Right lobe of liver (tissue), 6 donors: ENCODE results near the gene MYO5B. TPM values are rescaled to one million over a fixed set of nuclear protein-coding genes. Genes with fewer than 3 reads are reported as not detected.

Experiments used
- ATAC-seq, 4 donors: fragments of 200-7000 bp; cut with Tn5 transposase; one replicate each; pipeline ENCODE4 v1.9.1; 2020; ENCODE audit warnings: mild to moderate bottlenecking in 4 of 4, moderate library complexity in 4 of 4
- DNase-seq, 3 donors: peaks; one replicate each; pipeline ENCODE4 v3.0.0-alpha.2; 2020
- H3K27ac ChIP-seq, 3 donors: fragments of 200-600 bp; one replicate each; pipeline ENCODE4 v1.8.0; 2022
- H3K27me3 ChIP-seq, 2 donors: fragments of 200-600 bp; one replicate each; pipeline ENCODE4 v1.8.0; 2022
- H3K36me3 ChIP-seq, 4 donors: fragments of 200-600 bp; sonication (generic) in 1 of 4; one replicate each; pipeline versions ENCODE4 v1.5.1 to v1.8.0; 2017 to 2022; ENCODE audit warnings: control low read depth in 1 of 4
- H3K4me1 ChIP-seq, 4 donors: fragments of 200-600 bp; sonication (generic) in 1 of 4; one replicate each; pipeline versions ENCODE4 v1.5.1 to v1.8.0; 2017 to 2022; ENCODE audit warnings: control low read depth in 1 of 4
- H3K4me3 ChIP-seq, 3 donors: fragments of 200-600 bp; one replicate each; pipeline ENCODE4 v1.8.0; 2022
- H3K9me3 ChIP-seq, 4 donors: fragments of 200-600 bp; sonication (generic) in 1 of 4; one replicate each; pipeline versions ENCODE4 v1.5.1 to v1.8.0; 2017 to 2022; ENCODE audit warnings: control low read depth in 1 of 4
- POLR2A ChIP-seq: fragments of 450-650 bp; IDR thresholded peaks from one replicate; pipeline ENCODE4 v1.6.1; 2017; ENCODE audit warnings: antibody characterized with exemption, mild to moderate bottlenecking
- WGBS: methylation state at CpG from one replicate; pipeline ENCODE4 v1.1.6; 2018; ENCODE audit warnings: low coverage, low lambda C conversion rate; ENCODE audit not compliant: insufficient coverage; ENCODE audit errors: missing lambda C conversion rate; 5-methylcytosine and 5-hydroxymethylcytosine counted together
- intact Hi-C, 2 donors: fragments of 100-400 bp; cut with DNase I; formaldehyde crosslinking; loops; one replicate each; pipeline versions ENCODE4 v1.11.2 to v1.14.1; 2022
- total RNA-seq, 6 experiments: library from RNA; depleted of rRNA in 2 of 6; stranded (reverse); fragments of >200 nt in 2 of 6; fragmentation: NEBNext Ultra II Directional in 3 of 6; extraction: Animal tissue kit (Norgen Biotek cat#: 25700) in 3 of 6; gene quantifications; one replicate each; pipeline versions ENCODE4 v1.1.0 to v1.2.4, GENCODE V29; 2016 to 2023
- TF ChIP-seq, protein P1 (sequence below), 4 donors: fragments of 200-600 bp in 3 of 4; fragments of 450-650 bp in 1 of 4; IDR thresholded peaks; one replicate each; pipeline versions ENCODE4 v1.5.1 to v1.8.0; 2016 to 2022; ENCODE audit warnings: antibody characterized with exemption in 4 of 4, mild to moderate bottlenecking in 2 of 4
- donor health status: DM: no; HTN: yes; CAD: no.
- donor health status: DM: no; HTN: no; CAD: no.
- donor health status: DM: no; HTN: no; CAD: no.
- donor health status: DM: no; HTN: yes; CAD: no.
- donor health status: DM: no; HTN: yes; CAD: no.

The MYO5B gene
- total RNA-seq, 6 experiments from 2014 or later, result 13.4 to 25.1 (median 16.6) TPM

DNA sequence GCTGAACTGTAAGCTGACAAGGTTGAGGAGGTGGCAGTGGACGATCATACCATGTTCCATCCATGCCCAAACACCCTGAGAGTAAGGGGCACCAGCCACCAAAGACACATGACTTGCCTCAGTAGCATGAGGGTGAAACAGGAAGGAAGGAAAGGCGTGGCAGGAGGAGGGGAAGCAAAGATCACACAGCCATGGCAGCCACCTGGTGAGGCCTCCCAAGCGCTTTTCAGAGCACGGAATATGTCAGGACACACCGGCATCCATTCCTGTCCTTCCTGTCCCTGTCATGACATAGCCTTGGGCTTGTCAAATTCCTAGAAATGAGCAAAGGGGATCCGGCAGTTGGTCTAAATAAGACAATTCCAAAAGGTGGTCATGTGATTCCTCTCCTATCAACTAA is 118.7 kb downstream of the MYO5B start:
- intact Hi-C loops, result no loop called here
- WGBS, result 57% methylated on average over 1 of the region's 6 CpGs
- Histone ChIP-seq H3K9me3 (no peaks in the 10 kb centered on the region), H3K4me1 (peaks cover 0 to 16% (median 7%) of the 10 kb centered on the region in 4 donors), H3K4me3 (no peak overlapping the region), H3K27ac (no peak overlapping the region), H3K27me3 (no peaks in the 10 kb centered on the region), H3K36me3 (no peaks in the 10 kb centered on the region)
- TF ChIP-seq POLR2A, result no peak
- TF ChIP-seq, protein P1, sequence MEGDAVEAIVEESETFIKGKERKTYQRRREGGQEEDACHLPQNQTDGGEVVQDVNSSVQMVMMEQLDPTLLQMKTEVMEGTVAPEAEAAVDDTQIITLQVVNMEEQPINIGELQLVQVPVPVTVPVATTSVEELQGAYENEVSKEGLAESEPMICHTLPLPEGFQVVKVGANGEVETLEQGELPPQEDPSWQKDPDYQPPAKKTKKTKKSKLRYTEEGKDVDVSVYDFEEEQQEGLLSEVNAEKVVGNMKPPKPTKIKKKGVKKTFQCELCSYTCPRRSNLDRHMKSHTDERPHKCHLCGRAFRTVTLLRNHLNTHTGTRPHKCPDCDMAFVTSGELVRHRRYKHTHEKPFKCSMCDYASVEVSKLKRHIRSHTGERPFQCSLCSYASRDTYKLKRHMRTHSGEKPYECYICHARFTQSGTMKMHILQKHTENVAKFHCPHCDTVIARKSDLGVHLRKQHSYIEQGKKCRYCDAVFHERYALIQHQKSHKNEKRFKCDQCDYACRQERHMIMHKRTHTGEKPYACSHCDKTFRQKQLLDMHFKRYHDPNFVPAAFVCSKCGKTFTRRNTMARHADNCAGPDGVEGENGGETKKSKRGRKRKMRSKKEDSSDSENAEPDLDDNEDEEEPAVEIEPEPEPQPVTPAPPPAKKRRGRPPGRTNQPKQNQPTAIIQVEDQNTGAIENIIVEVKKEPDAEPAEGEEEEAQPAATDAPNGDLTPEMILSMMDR (IDR thresholded peaks at IDR 0.05), result no peak
- DNase-seq, result no peak
- no peak for ATAC-seq

DNA sequence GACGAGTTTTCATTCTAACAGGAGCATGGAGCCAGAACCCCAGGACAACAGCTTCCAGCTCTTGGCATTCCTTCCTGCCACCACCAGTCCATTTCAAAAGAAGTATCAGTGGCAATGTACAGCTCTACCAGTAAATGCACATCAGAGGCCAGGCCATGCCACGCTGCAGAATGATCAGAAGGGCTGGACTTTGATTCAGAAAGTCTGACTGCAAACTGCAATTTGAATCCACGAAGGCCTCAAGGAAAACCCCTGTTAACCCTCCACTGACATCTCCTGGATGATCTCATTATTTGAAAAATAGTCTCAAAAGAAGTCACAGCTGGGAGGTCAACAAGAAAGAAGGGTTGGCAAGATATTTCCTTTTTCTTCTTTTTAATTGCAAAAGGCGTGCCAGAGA is 119.2 kb downstream of the MYO5B start:
- H3K27ac ChIP-seq, result no peak overlapping the region
- ATAC-seq (no peak), DNase-seq (no peak)
- H3K9me3 ChIP-seq, result no peaks in the 10 kb centered on the region
- no peaks in the 10 kb centered on the region for H3K36me3 ChIP-seq
- peaks cover 0 to 16% (median 7%) of the 10 kb centered on the region in 4 donors for H3K4me1 ChIP-seq
- TF ChIP-seq POLR2A, result no peak
- TF ChIP-seq, protein P1 (IDR thresholded peaks at IDR 0.05), result no peak
- WGBS, result 59% methylated on average over 4 of the region's 4 CpGs
- H3K4me3 ChIP-seq, result no peak overlapping the region
- no peaks in the 10 kb centered on the region for H3K27me3 ChIP-seq
- intact Hi-C loops, result no loop called here

DNA sequence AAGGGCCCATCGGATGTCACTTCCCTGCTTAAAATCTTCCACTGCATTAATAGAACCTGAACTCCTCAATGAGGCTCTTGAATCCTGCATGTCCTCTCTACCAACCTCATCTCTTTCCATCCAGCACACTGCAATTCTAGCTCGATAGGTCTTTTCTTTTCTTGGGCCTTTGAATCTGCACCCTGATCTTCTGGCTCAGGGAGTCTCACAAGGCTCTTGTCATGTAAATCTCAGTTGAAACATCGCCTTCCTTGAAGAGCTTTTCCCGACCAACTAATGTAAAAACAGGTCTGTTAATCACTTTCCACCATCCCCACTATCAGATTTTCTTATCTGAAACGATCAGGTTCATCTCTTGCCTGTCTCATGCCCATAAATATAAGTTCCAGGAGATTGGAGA is 120.5 kb downstream of the MYO5B start:
- DNase-seq (no peak), ATAC-seq (no peak)
- TF ChIP-seq, protein P1 (IDR thresholded peaks at IDR 0.05), result no peak
- TF ChIP-seq POLR2A, result no peak
- no peaks in the 10 kb centered on the region for H3K9me3 ChIP-seq
- no peak overlapping the region for H3K27ac ChIP-seq
- 79% methylated on average over 5 of the region's 5 CpGs for WGBS
- peaks cover 0 to 10% (median 4%) of the 10 kb centered on the region in 4 donors for H3K4me1 ChIP-seq
- intact Hi-C loops, result no loop called here
- H3K27me3 ChIP-seq, result no peaks in the 10 kb centered on the region
- H3K36me3 ChIP-seq, result no peaks in the 10 kb centered on the region
- H3K4me3 ChIP-seq, result no peak overlapping the region

DNA sequence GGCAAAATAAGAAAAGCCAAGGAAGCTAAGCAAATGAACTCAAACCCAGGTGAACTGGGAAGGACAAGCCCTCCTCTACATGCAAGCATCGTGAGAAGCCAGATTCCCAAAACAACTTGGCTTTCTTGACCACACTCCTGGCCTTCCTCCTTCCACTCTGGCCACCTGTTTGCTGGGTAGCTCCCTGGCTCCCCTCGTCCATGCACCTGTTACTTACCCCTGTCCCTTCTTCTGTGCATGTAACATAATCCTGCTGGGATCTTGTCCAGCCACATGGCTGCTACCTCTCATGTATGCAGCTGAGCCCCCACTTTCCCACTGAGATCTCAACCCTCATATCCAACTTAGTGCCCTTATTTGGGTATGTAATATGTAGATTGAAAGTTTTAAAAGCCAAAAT is 121.6 kb downstream of the MYO5B start:
- Histone ChIP-seq H3K4me1 (peaks cover 0 to 9% (median 3%) of the 10 kb centered on the region in 4 donors), H3K4me3 (no peak overlapping the region), H3K36me3 (no peaks in the 10 kb centered on the region), H3K9me3 (no peaks in the 10 kb centered on the region), H3K27me3 (no peaks in the 10 kb centered on the region), H3K27ac (no peak overlapping the region)
- intact Hi-C loops, result no loop called here
- no peak for ATAC-seq
- no peak for TF ChIP-seq POLR2A
- TF ChIP-seq, protein P1 (IDR thresholded peaks at IDR 0.05), result no peak
- no peak for DNase-seq
- WGBS, result 63% methylated on average over 1 of the region's 2 CpGs

DNA sequence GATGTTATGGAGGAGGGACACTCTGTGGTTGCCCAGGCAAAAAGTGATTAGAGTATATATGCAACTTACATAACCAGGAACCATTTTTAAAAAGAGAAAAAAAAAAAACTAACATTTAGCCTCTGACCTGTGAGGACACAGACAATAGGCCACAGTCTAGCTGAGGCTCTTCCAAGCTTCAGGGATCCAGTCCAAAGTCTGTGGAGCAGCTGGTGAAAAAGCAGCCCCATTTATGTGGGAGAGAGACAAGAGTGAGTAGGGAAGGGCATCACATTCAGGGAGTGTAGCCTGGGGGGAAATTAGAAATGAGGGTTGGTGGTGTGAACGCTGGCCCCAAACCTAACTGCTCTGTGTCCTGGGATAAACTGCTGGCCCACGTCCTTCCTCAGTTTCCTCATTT is 122.8 kb downstream of the MYO5B start:
- 57% methylated on average over 1 of the region's 2 CpGs for WGBS
- Histone ChIP-seq H3K27me3 (no peaks in the 10 kb centered on the region), H3K4me1 (peaks cover 0 to 9% (median 3%) of the 10 kb centered on the region in 4 donors), H3K9me3 (no peaks in the 10 kb centered on the region), H3K4me3 (no peak overlapping the region), H3K36me3 (no peaks in the 10 kb centered on the region), H3K27ac (no peak overlapping the region)
- DNase-seq (peak in 1 of 3 donors; percentile 67), ATAC-seq (peak; percentile 74 to 96 (median 80))
- no peak for TF ChIP-seq POLR2A
- TF ChIP-seq, protein P1 (IDR thresholded peaks at IDR 0.05), result no peak
- intact Hi-C loops, result no loop called here
